Measurements from ENCODE around the gene CACNB4.
"Not testable (repeated sequence)": the region's sequence is repeated elsewhere in the genome, so short reads cannot be mapped to it uniquely, and the experiment has no call there.

Gene CACNB4

GRCh38 chr2:151891566-151892194, 207.2 kb downstream of the CACNB4 start:
- DNase-seq: no peak

DNA sequence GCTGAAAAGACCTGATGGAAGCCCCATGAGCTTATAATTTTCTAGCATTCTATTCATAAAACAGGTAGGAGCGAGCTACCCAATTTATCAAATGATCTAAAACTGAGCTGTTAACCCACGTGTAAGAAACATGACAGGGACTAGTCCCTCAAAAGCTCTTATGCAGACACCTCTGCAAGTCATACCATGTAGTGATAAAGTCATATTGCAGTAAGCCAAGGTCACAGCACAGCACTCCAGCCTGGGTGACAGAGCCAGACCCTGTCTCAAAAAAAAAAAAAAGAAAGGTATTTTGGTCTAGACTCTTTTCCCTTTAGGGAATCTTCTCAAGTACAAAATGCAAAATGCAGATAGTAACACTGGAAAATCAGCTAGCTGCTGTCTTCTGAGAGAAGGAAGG, 211.7 kb downstream of the CACNB4 start:
- DNase-seq: no peak

DNA sequence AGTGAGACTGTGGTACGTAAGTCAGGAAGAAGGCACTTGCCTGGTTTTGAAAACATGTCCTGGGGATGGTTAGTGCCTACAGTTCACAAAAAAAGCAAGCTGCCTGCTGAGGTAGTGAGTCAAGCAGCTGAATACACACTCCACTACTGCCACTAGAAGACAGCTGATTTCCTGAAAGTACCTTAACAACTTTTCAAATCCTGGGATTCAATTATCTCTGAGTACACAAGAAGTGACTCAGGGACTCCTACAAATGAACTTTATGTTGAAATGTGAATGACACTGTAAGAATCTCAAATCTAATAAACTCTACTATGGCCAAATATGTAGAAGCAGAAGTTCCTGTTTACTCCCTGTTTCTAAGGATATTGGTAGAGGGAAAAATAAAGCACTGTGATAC, 212.6 kb downstream of the CACNB4 start:
- DNase-seq: peak; percentile 27

- no peak for DNase-seq
Measured at GRCh38 chr2:151882786-151883445, 215.9 kb downstream of the CACNB4 start.

GRCh38 chr2:151881342-151881741, 217.5 kb downstream of the CACNB4 start:
- no peak for DNase-seq

- DNase-seq: no peak
Measured at GRCh38 chr2:151880586-151880985, 218.3 kb downstream of the CACNB4 start.

- DNase-seq: no peak
Measured at GRCh38 chr2:151878655-151879563, 219.9 kb downstream of the CACNB4 start.

- no peak for DNase-seq
Measured at GRCh38 chr2:151878204-151878603, 220.6 kb downstream of the CACNB4 start.

- not testable (repeated sequence) for DNase-seq
Measured at GRCh38 chr2:151875631-151876030, 223.2 kb downstream of the CACNB4 start.

GRCh38 chr2:151872463-151872862, 226.4 kb downstream of the CACNB4 start:
- DNase-seq: no peak

DNA sequence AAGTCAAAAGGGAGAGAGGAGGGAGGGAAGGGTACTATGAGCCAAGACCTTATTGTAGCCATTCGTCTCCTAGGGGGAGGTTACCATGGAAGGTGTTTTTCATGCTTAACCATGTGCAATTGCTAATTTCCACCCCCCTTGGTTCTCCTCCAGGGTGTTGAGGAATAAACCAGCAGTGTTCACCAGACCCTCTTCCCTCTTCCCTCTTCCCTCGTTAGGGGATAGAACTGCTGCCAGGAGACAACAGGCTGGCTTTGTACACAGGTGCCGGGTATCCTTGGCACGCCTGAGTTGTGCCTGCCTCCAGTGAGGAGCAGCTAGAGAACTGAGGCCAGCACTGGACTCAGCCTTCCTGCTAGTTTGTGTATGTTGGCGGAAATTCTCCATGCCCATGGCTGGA, 229.6 kb downstream of the CACNB4 start:
- no peak for DNase-seq

DNA sequence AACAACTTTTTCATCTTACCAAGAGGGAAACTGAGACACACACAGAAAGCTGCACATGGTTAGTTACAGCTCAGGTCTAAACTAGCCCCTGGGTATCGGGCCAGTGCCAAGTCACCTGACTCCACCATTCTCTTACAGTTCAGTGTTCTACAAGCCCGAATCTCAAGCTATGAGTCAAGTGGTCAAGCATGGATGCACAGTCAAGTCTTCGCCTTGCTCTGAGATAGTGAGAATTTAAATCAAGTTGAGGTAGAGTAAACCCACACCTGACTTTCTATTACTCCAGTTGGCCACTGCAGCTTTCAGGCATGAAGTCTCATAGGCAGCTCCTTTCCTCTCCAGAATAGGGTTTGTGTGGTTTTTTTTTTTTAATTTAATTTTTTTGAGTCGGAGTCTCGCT, 236.1 kb downstream of the CACNB4 start:
- peak; percentile 60 for DNase-seq

DNA sequence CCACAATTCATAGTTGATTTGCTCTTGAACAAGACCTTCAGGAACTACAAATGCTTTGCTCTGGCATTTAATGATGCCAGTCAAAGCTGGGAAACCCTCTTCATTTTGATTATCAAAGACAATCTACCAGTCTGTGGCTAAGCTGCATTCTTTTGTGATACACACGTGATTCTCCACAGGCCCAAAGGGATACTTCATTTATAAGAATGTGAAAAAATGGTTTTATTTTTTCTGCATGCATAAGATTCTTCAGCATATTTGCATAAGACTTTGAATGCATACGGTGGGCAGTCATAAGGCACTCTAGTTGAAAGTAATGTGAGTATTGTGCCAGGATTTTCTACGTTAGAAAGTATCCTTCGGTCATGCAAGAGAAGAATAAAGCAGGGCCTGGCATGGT, 237.7 kb downstream of the CACNB4 start:
- no peak for DNase-seq

DNA sequence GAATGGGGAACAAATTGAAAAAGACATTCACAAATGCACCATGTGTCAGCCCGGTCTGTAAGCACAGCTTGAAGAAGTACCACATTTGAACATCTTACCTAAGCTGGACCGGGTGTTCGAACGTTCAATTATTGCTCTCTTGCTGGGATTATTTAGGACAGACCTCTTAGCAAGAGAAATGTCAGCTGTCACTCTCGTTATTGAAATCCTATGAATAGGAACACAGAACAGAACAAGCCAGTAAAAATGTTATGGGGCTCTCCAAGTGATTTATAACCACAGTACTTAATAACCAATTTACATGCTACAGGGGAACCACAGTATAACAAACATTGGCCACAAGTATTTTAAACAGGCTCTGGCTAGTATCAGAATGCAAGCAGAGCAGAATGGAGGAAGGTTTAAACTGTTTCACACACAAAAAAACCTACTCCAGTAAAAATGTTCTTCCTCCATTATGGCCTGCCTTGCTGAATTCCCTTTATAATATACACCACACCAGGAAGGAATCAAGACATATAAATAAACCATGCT, 238.2 kb downstream of the CACNB4 start:
- no peak for DNase-seq

GRCh38 chr2:151860210-151860609, 238.6 kb downstream of the CACNB4 start:
- DNase-seq: no peak

GRCh38 chr2:151857650-151858049, 241.2 kb downstream of the CACNB4 start:
- no peak for DNase-seq

GRCh38 chr2:151855111-151855510, 243.7 kb downstream of the CACNB4 start:
- DNase-seq: no peak

DNA sequence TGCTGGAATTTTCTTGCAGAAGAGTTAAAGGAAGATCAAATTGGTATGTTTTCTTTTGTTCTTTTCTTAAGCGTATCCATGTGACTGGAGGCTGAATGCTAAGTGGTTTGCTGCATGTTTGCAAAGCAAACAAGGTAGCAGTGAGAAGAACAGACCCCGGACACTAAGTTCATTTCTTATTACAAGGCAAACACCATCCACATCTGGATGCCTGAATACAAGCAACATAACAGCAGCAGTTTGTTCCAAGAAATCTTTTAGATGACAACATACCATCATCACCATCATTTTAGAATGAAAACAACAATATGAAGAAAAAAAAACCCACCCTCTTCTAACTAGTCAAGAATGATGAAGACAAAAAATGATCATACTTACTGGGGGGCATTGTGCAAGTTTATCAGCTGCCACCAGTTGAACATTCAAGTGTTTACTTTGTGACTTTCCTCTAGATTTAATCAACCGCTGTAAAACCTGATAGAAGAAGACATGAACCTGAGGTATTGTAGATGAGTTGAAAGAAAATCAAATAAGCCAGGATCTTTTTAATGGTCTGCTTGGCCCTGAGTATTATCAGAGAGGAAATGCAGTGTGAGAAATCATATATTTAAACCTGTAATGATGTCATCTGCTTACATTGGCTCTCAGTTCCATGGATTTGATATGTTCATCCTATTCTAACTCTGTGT, 245.6 kb downstream of the CACNB4 start:
- DNase-seq: peak; percentile 55

- DNase-seq: no peak
Measured at GRCh38 chr2:151852260-151853069, 246.4 kb downstream of the CACNB4 start.

DNA sequence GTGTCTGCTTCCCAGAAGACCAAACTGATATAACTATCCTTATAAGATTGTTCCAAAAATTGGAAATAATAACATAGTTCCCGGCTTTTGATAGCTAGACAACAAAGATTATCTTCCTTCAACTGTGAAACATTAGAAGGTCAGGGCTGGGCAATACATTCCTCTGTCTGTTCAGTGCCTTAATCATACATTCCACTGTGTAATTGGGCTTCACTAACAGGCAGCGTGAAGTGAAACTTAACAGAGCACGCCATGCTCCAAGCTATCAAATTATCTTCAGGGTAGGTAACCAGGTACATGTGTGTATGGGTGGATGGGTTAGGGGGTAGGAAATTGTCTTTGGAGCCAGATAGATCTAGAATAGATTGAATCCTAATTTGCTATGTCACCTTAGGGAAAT, 247.1 kb downstream of the CACNB4 start:
- no peak for DNase-seq

DNA sequence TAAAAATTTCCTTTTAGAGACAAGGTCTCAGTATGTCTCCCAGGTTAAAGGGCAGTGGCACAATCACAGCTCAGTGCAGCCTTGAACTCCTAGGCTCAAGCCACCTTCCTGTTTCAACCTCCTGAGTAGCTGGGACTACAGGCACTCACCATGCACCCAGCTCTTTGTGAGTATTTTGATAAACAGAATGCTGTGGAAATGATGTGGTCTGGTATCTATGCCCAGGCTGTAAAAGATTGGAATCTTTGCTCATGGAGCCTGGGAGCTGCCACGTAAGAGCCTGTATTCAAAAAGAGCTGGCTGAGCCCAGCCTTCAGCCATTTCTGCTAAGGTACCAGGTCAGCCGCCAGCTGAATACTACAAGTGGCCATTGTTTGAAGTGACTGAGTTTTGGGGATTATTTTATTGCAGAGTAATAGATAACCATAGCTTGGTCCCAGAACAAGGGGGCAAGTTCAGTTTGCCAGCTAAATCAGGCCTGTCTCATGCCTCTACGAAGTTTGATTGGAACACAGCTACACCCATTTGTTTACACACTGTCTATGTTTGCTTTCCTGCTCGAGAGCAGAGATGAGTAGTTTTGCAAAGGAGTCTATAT, 249.3 kb downstream of the CACNB4 start:
- peak; percentile 66 for DNase-seq

DNA sequence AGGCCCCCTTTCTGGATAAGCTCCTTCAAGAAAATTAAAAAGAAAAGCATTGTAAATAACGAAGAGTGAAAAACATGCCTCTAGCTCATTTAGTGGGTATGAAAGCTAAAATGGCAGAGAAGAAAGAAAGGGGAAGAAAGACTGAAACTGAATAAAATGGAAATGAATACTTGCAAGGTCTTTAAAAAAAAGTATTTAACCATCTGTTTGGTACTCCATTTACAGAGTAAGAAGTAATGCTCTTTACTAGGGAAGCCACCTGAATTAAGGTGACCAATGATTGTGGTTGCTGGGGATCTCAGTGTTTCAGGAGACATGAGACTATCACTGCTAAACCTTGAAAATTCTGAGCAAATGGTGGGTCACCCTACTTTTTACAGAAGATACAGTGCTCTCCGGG, 253.0 kb downstream of the CACNB4 start:
- DNase-seq: no peak
